ENCODE results near the gene UGGT2. TPM values are rescaled to one million over a fixed set of nuclear protein-coding genes. Genes with fewer than 3 reads are reported as not detected.
"Not testable (repeated sequence)": the region's sequence is repeated elsewhere in the genome, so short reads cannot be mapped to it uniquely, and the experiment has no call there.

Gene UGGT2
- total and polyA plus RNA-seq, 2 of the 13 experiments (the other 11 are each of a cell fraction or from before 2014, with no cell fraction given), result 13.2 to 27.1 TPM

DNA sequence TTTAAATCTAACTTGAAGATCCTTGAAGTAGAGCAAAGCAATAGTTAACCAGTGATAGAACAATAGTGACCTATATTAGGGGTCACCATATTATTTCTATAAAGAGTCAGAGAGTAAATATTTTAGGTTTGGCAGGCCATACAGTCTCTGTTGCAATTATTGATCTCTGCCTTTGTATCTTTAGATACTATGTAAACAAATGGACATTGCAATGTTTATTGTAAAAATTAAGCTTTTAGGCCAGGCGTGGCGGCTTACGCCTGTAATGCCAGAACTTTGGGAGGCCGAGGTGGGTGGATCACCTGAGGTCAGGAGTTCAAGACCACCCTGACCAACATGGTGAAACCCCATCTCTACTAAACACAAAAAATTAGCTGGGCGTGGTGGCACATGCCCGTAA lies 80.5 kb downstream of the UGGT2 start (continued):
- TF ChIP-seq, protein P1, sequence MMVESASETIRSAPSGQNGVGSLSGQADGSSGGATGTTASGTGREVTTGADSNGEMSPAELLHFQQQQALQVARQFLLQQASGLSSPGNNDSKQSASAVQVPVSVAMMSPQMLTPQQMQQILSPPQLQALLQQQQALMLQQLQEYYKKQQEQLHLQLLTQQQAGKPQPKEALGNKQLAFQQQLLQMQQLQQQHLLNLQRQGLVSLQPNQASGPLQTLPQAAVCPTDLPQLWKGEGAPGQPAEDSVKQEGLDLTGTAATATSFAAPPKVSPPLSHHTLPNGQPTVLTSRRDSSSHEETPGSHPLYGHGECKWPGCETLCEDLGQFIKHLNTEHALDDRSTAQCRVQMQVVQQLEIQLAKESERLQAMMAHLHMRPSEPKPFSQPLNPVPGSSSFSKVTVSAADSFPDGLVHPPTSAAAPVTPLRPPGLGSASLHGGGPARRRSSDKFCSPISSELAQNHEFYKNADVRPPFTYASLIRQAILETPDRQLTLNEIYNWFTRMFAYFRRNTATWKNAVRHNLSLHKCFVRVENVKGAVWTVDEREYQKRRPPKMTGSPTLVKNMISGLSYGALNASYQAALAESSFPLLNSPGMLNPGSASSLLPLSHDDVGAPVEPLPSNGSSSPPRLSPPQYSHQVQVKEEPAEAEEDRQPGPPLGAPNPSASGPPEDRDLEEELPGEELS (CRISPR knock-in tag; IDR thresholded peaks at IDR 0.05), result 0 out of 2 replicates have a peak, but pooled peaks have one; percentile 19
- TF ChIP-seq KDM1A (CRISPR knock-in tag; IDR thresholded peaks at IDR 0.05) (peak; percentile 34; the same call in 1 of the 2 replicates), ZMYM4 (CRISPR knock-in tag; IDR thresholded peaks at IDR 0.05) (peak; percentile 62; the same call in 1 of the 2 replicates), SOX13 (CRISPR knock-in tag; conservative IDR thresholded peaks at IDR 0.05 in 1 of 2, IDR thresholded peaks at IDR 0.05 in 1 of 2) (peak in 1 of 2 experiments; percentile 87; a peak in 2 of 4 replicates), NR2F1 (CRISPR knock-in tag; IDR thresholded peaks at IDR 0.05) (peak in 1 of 2 experiments; percentile 45; a peak in 2 of 4 replicates), GATAD2A (CRISPR knock-in tag; IDR thresholded peaks at IDR 0.05) (peak; percentile 53), FOXA3 (CRISPR knock-in tag; IDR thresholded peaks at IDR 0.05) (peak; percentile 28; the same call in 1 of the 2 replicates), NCOA2 (CRISPR knock-in tag; IDR thresholded peaks at IDR 0.05) (peak; percentile 34; the same call in 1 of the 2 replicates), SOX5 (CRISPR knock-in tag; IDR thresholded peaks at IDR 0.05; ENCODE audit: borderline replicate concordance) (peak; percentile 65; the same call in 1 of the 2 replicates), ONECUT2 (CRISPR knock-in tag; IDR thresholded peaks at IDR 0.05) (peak; percentile 65), TBX3 (IDR thresholded peaks at IDR 0.05; ENCODE audit: borderline replicate concordance) (peak; percentile 34; the same call in 1 of the 2 replicates)
- TF ChIP-seq SOX13 (IDR thresholded peaks at IDR 0.05), result not testable (repeated sequence)
- TF ChIP-seq, protein P2, sequence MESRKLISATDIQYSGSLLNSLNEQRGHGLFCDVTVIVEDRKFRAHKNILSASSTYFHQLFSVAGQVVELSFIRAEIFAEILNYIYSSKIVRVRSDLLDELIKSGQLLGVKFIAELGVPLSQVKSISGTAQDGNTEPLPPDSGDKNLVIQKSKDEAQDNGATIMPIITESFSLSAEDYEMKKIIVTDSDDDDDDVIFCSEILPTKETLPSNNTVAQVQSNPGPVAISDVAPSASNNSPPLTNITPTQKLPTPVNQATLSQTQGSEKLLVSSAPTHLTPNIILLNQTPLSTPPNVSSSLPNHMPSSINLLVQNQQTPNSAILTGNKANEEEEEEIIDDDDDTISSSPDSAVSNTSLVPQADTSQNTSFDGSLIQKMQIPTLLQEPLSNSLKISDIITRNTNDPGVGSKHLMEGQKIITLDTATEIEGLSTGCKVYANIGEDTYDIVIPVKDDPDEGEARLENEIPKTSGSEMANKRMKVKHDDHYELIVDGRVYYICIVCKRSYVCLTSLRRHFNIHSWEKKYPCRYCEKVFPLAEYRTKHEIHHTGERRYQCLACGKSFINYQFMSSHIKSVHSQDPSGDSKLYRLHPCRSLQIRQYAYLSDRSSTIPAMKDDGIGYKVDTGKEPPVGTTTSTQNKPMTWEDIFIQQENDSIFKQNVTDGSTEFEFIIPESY (CRISPR knock-in tag; IDR thresholded peaks at IDR 0.05), result peak; percentile 95
